HEK293 (cell line): ENCODE data around the gene DMAC2.
"Not testable (repeated sequence)": the region's sequence is repeated elsewhere in the genome, so short reads cannot be mapped to it uniquely, and the experiment has no call there.

Experiments used
- CTCF ChIA-PET: fragments of 350-600 bp; formaldehyde crosslinking; extraction: SDS; loops from one replicate; lab custom pipeline; 2021; ENCODE audit warnings: antibody characterized with exemption; lab: Yijun Ruan, JAX
- POLR2A ChIA-PET: fragments of 300-600 bp; formaldehyde crosslinking; extraction: SDS; loops from one replicate; lab custom pipeline; 2020; ENCODE audit warnings: antibody characterized with exemption, inconsistent platforms; lab: Yijun Ruan, JAX
- H3K27ac ChIP-seq: fragments of 200-500 bp; sonication (Bioruptor generic); 2 replicates; pipeline ENCODE4 v1.5.1; 2014; ENCODE audit warnings: low read depth, low read length, control low read depth, inconsistent platforms; ENCODE audit errors: extremely low read depth
- H3K36me3 ChIP-seq, 2 experiments: fragments of 200-500 bp in 1 of 2; sonication (Bioruptor generic) in 1 of 2; 1 replicate in 1 of 2; 2 replicates in 1 of 2; pipeline ENCODE4 v1.5.1; 2014 to 2017; ENCODE audit warnings: inconsistent platforms in 2 of 2, low read length in 2 of 2; ENCODE audit not compliant: control insufficient read depth in 2 of 2, insufficient read depth in 1 of 2
- H3K4me1 ChIP-seq: fragments of 200-500 bp; sonication (Bioruptor generic); 2 replicates; pipeline ENCODE4 v1.5.1; 2014; ENCODE audit warnings: mild to moderate bottlenecking, low read length, inconsistent platforms; ENCODE audit not compliant: control insufficient read depth, insufficient read depth
- H3K4me3 ChIP-seq: 2 replicates; pipeline ENCODE4 v1.5.1; 2011; ENCODE audit warnings: low read depth, mild to moderate bottlenecking, control low read depth, low read length, moderate library complexity
- H3K9me3 ChIP-seq: fragments of 200-500 bp; sonication (Bioruptor generic); 2 replicates; pipeline ENCODE4 v1.5.1; 2014; ENCODE audit warnings: low read depth, low read length, inconsistent platforms; ENCODE audit not compliant: control insufficient read depth, insufficient read depth
- BCL11B ChIP-seq: fragments of 450-650 bp; formaldehyde crosslinking; IDR thresholded peaks from 2 replicates; pipeline ENCODE4 v1.5.1; 2016; ENCODE audit warnings: low read depth, missing biosample characterization, missing genetic modification characterization
- KLF1 ChIP-seq: fragments of 450-650 bp; formaldehyde crosslinking; IDR thresholded peaks from 2 replicates; pipeline ENCODE4 v1.5.1; 2016; ENCODE audit warnings: missing biosample characterization, missing genetic modification characterization
- OSR2 ChIP-seq: fragments of 450-650 bp; formaldehyde crosslinking; IDR thresholded peaks from 2 replicates; pipeline ENCODE4 v1.5.1; 2016; ENCODE audit warnings: missing biosample characterization, missing genetic modification characterization
- TCF7L2 ChIP-seq: IDR thresholded peaks from 2 replicates; pipeline ENCODE4 v1.6.1; 2011; ENCODE audit warnings: low read depth, mild to moderate bottlenecking, inconsistent platforms, low read length, moderate library complexity, borderline replicate concordance
- ZBTB49 ChIP-seq: fragments of 450-650 bp; formaldehyde crosslinking; IDR thresholded peaks from 2 replicates; pipeline ENCODE4 v1.5.1; 2016; ENCODE audit warnings: missing biosample characterization, missing genetic modification characterization, low read depth
- ZBTB6 ChIP-seq: fragments of 450-650 bp; formaldehyde crosslinking; IDR thresholded peaks from 2 replicates; pipeline ENCODE4 v1.5.1; 2017; ENCODE audit warnings: missing biosample characterization, missing genetic modification characterization
- ZFHX2 ChIP-seq: fragments of 450-650 bp; formaldehyde crosslinking; conservative IDR thresholded peaks from 2 replicates; pipeline ENCODE4 v1.5.1; 2016; ENCODE audit warnings: missing biosample characterization, missing genetic modification characterization
- ZNF148 ChIP-seq: fragments of 450-650 bp; formaldehyde crosslinking; IDR thresholded peaks from 2 replicates; pipeline ENCODE4 v1.5.0; 2017; ENCODE audit warnings: missing biosample characterization, missing genetic modification characterization, borderline replicate concordance
- ZNF391 ChIP-seq: fragments of 450-650 bp; formaldehyde crosslinking; IDR thresholded peaks from 2 replicates; pipeline ENCODE4 v1.5.1; 2016; ENCODE audit warnings: low read depth, missing biosample characterization, missing genetic modification characterization, borderline replicate concordance
- ZNF398 ChIP-seq: fragments of 450-650 bp; formaldehyde crosslinking; IDR thresholded peaks from 2 replicates; pipeline ENCODE4 v1.5.1; 2017; ENCODE audit warnings: missing biosample characterization, missing genetic modification characterization
- ZNF449 ChIP-seq: fragments of 450-650 bp; formaldehyde crosslinking; IDR thresholded peaks from 2 replicates; pipeline ENCODE4 v1.5.1; 2017; ENCODE audit warnings: missing biosample characterization, mild to moderate bottlenecking, missing genetic modification characterization, moderate library complexity
- ZNF473 ChIP-seq: fragments of 450-650 bp; formaldehyde crosslinking; IDR thresholded peaks from 2 replicates; pipeline ENCODE4 v1.5.1; 2017; ENCODE audit warnings: missing biosample characterization, missing genetic modification characterization
- ZNF548 ChIP-seq: fragments of 450-650 bp; formaldehyde crosslinking; IDR thresholded peaks from 2 replicates; pipeline ENCODE4 v1.5.1; 2016; ENCODE audit warnings: missing biosample characterization, missing genetic modification characterization
- ZNF561 ChIP-seq: fragments of 450-650 bp; IDR thresholded peaks from 2 replicates; pipeline ENCODE4 v1.5.1; 2018; ENCODE audit warnings: missing biosample characterization, missing genetic modification characterization, borderline replicate concordance
- ZNF610 ChIP-seq: fragments of 450-650 bp; formaldehyde crosslinking; IDR thresholded peaks from 2 replicates; pipeline ENCODE4 v1.5.1; 2016; ENCODE audit warnings: missing biosample characterization, missing genetic modification characterization, borderline replicate concordance
- ZSCAN5A ChIP-seq: fragments of 450-650 bp; formaldehyde crosslinking; IDR thresholded peaks from 2 replicates; pipeline ENCODE4 v1.5.1; 2016; ENCODE audit warnings: missing biosample characterization, missing genetic modification characterization

The DMAC2 gene

GRCh38 chr19:41476583-41476982 lies 36.9 kb upstream of the DMAC2 start (continued):
- no peak for TF ChIP-seq ZNF610 (tag by site-specific recombination)

GRCh38 chr19:41463257-41464256 lies 23.8 kb upstream of the DMAC2 start:
- H3K27ac ChIP-seq, H3K4me3 ChIP-seq, CTCF ChIA-PET, H3K36me3 ChIP-seq, H3K9me3 ChIP-seq, H3K4me1 ChIP-seq, POLR2A ChIA-PET: not testable (repeated sequence)

- Histone ChIP-seq H3K9me3 (no peaks in the 10 kb centered on the region), H3K27ac (no peak overlapping the region), H3K4me3 (no peak overlapping the region), H3K4me1 (no peaks in the 10 kb centered on the region), H3K36me3 (no peaks in the 10 kb centered on the region)
- POLR2A ChIA-PET: no interaction called here
- TF ChIP-seq TCF7L2 (no peak), ZBTB49 (tag by site-specific recombination) (no peak), OSR2 (tag by site-specific recombination) (no peak), ZNF548 (tag by site-specific recombination) (no peak), KLF1 (no peak), ZNF449 (no peak)
- CTCF ChIA-PET: interaction anchor here (0.6 kb wide), 1 partner anchor 24 kb away, joined by 3 read pairs; no protein-coding TSS in a partner anchor
Observed at GRCh38 chr19:41462497-41462896, 22.8 kb upstream of the DMAC2 start.

GRCh38 chr19:41457241-41457640 lies 17.5 kb upstream of the DMAC2 start:
- Histone ChIP-seq H3K4me3 (no peak overlapping the region), H3K4me1 (no peaks in the 10 kb centered on the region), H3K27ac (no peak overlapping the region), H3K36me3 (no peaks in the 10 kb centered on the region), H3K9me3 (0 out of 2 replicates have a peak, but pooled peaks cover 2% of the 10 kb centered on the region)
- ChIA-PET CTCF (interaction anchor here (0.6 to 3.0 kb wide), 7 partner anchors 8 to 1274 kb away, joined by 3 to 24 read pairs (median 3); no protein-coding TSS in a partner anchor), POLR2A (no interaction called here)
- no peak for TF ChIP-seq ZNF561 (tag by site-specific recombination)
- TF ChIP-seq BCL11B (tag by site-specific recombination): no peak
- no peak for TF ChIP-seq ZNF391 (tag by site-specific recombination)
- TF ChIP-seq ZFHX2: no peak
- TF ChIP-seq ZBTB6 (tag by site-specific recombination): no peak
- no peak for TF ChIP-seq ZNF473
- no peak for TF ChIP-seq ZSCAN5A
- no peak for TF ChIP-seq ZNF148
- no peak for TF ChIP-seq ZNF398
